ENCODE measurements around the gene TMEM41A.

The TMEM41A gene

GRCh38 chr3:185498503-185499396 is at the start of gene TMEM41A:
TSS of gene TMEM41A (minus strand) at chr3:185499035. CDS start at chr3:185498961, 74 bp downstream.
- Histone ChIP-seq H3K4me1 (ENCODE audit: control insufficient read depth in 5 of 5, insufficient read depth in 5 of 5, low read length in 5 of 5) (peaks cover 2 to 19% (median 17%) of the 10 kb centered on the region in 5 donors), H3K27ac (ENCODE audit: low read depth, low read length) (peak within 1 kb of the TSS; percentile 80), H3K4me3 (ENCODE audit: low read depth in 1 of 5, low read length in 5 of 5) (peak within 1 kb of the TSS; percentile 80 to 90 (median 87)), H3K9me3 (ENCODE audit: control insufficient read depth in 5 of 5, low read length in 5 of 5) (no peaks in the 10 kb centered on the region), H3K9ac (ENCODE audit: low read length in 5 of 5) (peak within 1 kb of the TSS; percentile 63 to 94 (median 92)), H3K27me3 (ENCODE audit: control insufficient read depth in 5 of 5, insufficient read depth in 4 of 5, low read length in 5 of 5) (no peaks in the 10 kb centered on the region), H3K36me3 (ENCODE audit: control insufficient read depth in 5 of 5, insufficient read depth in 5 of 5, low read length in 5 of 5) (peaks cover 12 to 31% (median 23%) of the 10 kb centered on the region in 5 donors)

- no peaks in the 10 kb centered on the region for H3K36me3 ChIP-seq (ENCODE audit: control insufficient read depth in 5 of 5, insufficient read depth in 5 of 5, low read length in 5 of 5)
- no peak overlapping the region for H3K9ac ChIP-seq (ENCODE audit: low read length in 5 of 5)
- H3K9me3 ChIP-seq (ENCODE audit: control insufficient read depth in 5 of 5, low read length in 5 of 5) = no peaks in the 10 kb centered on the region
- H3K27me3 ChIP-seq (ENCODE audit: control insufficient read depth in 5 of 5, insufficient read depth in 4 of 5, low read length in 5 of 5) = no peaks in the 10 kb centered on the region
- H3K27ac ChIP-seq (ENCODE audit: low read depth, low read length) = no peak overlapping the region
- H3K4me1 ChIP-seq (ENCODE audit: control insufficient read depth in 5 of 5, insufficient read depth in 5 of 5, low read length in 5 of 5) = peaks cover 0 to 2% (median 0%) of the 10 kb centered on the region in 5 donors
- no peak overlapping the region for H3K4me3 ChIP-seq (ENCODE audit: low read depth in 1 of 5, low read length in 5 of 5)
These were observed 41.9 kb upstream of the TMEM41A start for GRCh38 chr3:185540695-185541094.

GRCh38 chr3:185539934-185540333 is 41.1 kb upstream of the TMEM41A start:
- no peaks in the 10 kb centered on the region for H3K36me3 ChIP-seq (ENCODE audit: control insufficient read depth in 5 of 5, insufficient read depth in 5 of 5, low read length in 5 of 5)
- H3K27me3 ChIP-seq (ENCODE audit: control insufficient read depth in 5 of 5, insufficient read depth in 4 of 5, low read length in 5 of 5) = no peaks in the 10 kb centered on the region
- H3K27ac ChIP-seq (ENCODE audit: low read depth, low read length) = no peak overlapping the region
- peaks cover 0 to 2% (median 0%) of the 10 kb centered on the region in 5 donors for H3K4me1 ChIP-seq (ENCODE audit: control insufficient read depth in 5 of 5, insufficient read depth in 5 of 5, low read length in 5 of 5)
- no peaks in the 10 kb centered on the region for H3K9me3 ChIP-seq (ENCODE audit: control insufficient read depth in 5 of 5, low read length in 5 of 5)
- H3K9ac ChIP-seq (ENCODE audit: low read length in 5 of 5) = no peak overlapping the region
- H3K4me3 ChIP-seq (ENCODE audit: low read depth in 1 of 5, low read length in 5 of 5) = no peak overlapping the region

- Histone ChIP-seq H3K4me1 (ENCODE audit: control insufficient read depth in 5 of 5, insufficient read depth in 5 of 5, low read length in 5 of 5) (peaks cover 0 to 2% (median 0%) of the 10 kb centered on the region in 5 donors), H3K4me3 (ENCODE audit: low read depth in 1 of 5, low read length in 5 of 5) (no peak overlapping the region), H3K9ac (ENCODE audit: low read length in 5 of 5) (no peak overlapping the region), H3K27me3 (ENCODE audit: control insufficient read depth in 5 of 5, insufficient read depth in 4 of 5, low read length in 5 of 5) (no peaks in the 10 kb centered on the region), H3K9me3 (ENCODE audit: control insufficient read depth in 5 of 5, low read length in 5 of 5) (no peaks in the 10 kb centered on the region), H3K36me3 (ENCODE audit: control insufficient read depth in 5 of 5, insufficient read depth in 5 of 5, low read length in 5 of 5) (no peaks in the 10 kb centered on the region), H3K27ac (ENCODE audit: low read depth, low read length) (no peak overlapping the region)
These were observed 38.6 kb upstream of the TMEM41A start for GRCh38 chr3:185537369-185537970.

- Histone ChIP-seq H3K27me3 (ENCODE audit: control insufficient read depth in 5 of 5, insufficient read depth in 4 of 5, low read length in 5 of 5) (no peaks in the 10 kb centered on the region), H3K4me1 (ENCODE audit: control insufficient read depth in 5 of 5, insufficient read depth in 5 of 5, low read length in 5 of 5) (peaks cover 0 to 2% (median 0%) of the 10 kb centered on the region in 5 donors), H3K36me3 (ENCODE audit: control insufficient read depth in 5 of 5, insufficient read depth in 5 of 5, low read length in 5 of 5) (no peaks in the 10 kb centered on the region), H3K27ac (ENCODE audit: low read depth, low read length) (no peak overlapping the region), H3K4me3 (ENCODE audit: low read depth in 1 of 5, low read length in 5 of 5) (no peak overlapping the region), H3K9ac (ENCODE audit: low read length in 5 of 5) (no peak overlapping the region), H3K9me3 (ENCODE audit: control insufficient read depth in 5 of 5, low read length in 5 of 5) (no peaks in the 10 kb centered on the region)
These were observed 35.7 kb upstream of the TMEM41A start for GRCh38 chr3:185534511-185534910.

GRCh38 chr3:185532901-185533300 is 34.1 kb upstream of the TMEM41A start:
- H3K4me3 ChIP-seq (ENCODE audit: low read depth in 1 of 5, low read length in 5 of 5) = no peak overlapping the region
- H3K36me3 ChIP-seq (ENCODE audit: control insufficient read depth in 5 of 5, insufficient read depth in 5 of 5, low read length in 5 of 5) = no peaks in the 10 kb centered on the region
- H3K9ac ChIP-seq (ENCODE audit: low read length in 5 of 5) = no peak overlapping the region
- no peak overlapping the region for H3K27ac ChIP-seq (ENCODE audit: low read depth, low read length)
- peaks cover 0 to 2% (median 0%) of the 10 kb centered on the region in 5 donors for H3K4me1 ChIP-seq (ENCODE audit: control insufficient read depth in 5 of 5, insufficient read depth in 5 of 5, low read length in 5 of 5)
- peaks cover 0 to 3% (median 0%) of the 10 kb centered on the region in 5 donors for H3K27me3 ChIP-seq (ENCODE audit: control insufficient read depth in 5 of 5, insufficient read depth in 4 of 5, low read length in 5 of 5)
- no peaks in the 10 kb centered on the region for H3K9me3 ChIP-seq (ENCODE audit: control insufficient read depth in 5 of 5, low read length in 5 of 5)

GRCh38 chr3:185530856-185531255 is 32.0 kb upstream of the TMEM41A start:
- peaks cover 0 to 6% (median 2%) of the 10 kb centered on the region in 5 donors for H3K27me3 ChIP-seq (ENCODE audit: control insufficient read depth in 5 of 5, insufficient read depth in 4 of 5, low read length in 5 of 5)
- no peak overlapping the region for H3K27ac ChIP-seq (ENCODE audit: low read depth, low read length)
- no peaks in the 10 kb centered on the region for H3K9me3 ChIP-seq (ENCODE audit: control insufficient read depth in 5 of 5, low read length in 5 of 5)
- no peaks in the 10 kb centered on the region for H3K4me1 ChIP-seq (ENCODE audit: control insufficient read depth in 5 of 5, insufficient read depth in 5 of 5, low read length in 5 of 5)
- no peak overlapping the region for H3K9ac ChIP-seq (ENCODE audit: low read length in 5 of 5)
- H3K4me3 ChIP-seq (ENCODE audit: low read depth in 1 of 5, low read length in 5 of 5) = no peak overlapping the region
- H3K36me3 ChIP-seq (ENCODE audit: control insufficient read depth in 5 of 5, insufficient read depth in 5 of 5, low read length in 5 of 5) = no peaks in the 10 kb centered on the region

- Histone ChIP-seq H3K4me1 (ENCODE audit: control insufficient read depth in 5 of 5, insufficient read depth in 5 of 5, low read length in 5 of 5) (no peaks in the 10 kb centered on the region), H3K9ac (ENCODE audit: low read length in 5 of 5) (no peak overlapping the region), H3K27ac (ENCODE audit: low read depth, low read length) (no peak overlapping the region), H3K27me3 (ENCODE audit: control insufficient read depth in 5 of 5, insufficient read depth in 4 of 5, low read length in 5 of 5) (peaks cover 0 to 6% (median 2%) of the 10 kb centered on the region in 5 donors), H3K4me3 (ENCODE audit: low read depth in 1 of 5, low read length in 5 of 5) (no peak overlapping the region), H3K36me3 (ENCODE audit: control insufficient read depth in 5 of 5, insufficient read depth in 5 of 5, low read length in 5 of 5) (no peaks in the 10 kb centered on the region), H3K9me3 (ENCODE audit: control insufficient read depth in 5 of 5, low read length in 5 of 5) (no peaks in the 10 kb centered on the region)
These were observed 29.7 kb upstream of the TMEM41A start for GRCh38 chr3:185528532-185528931.

- Histone ChIP-seq H3K4me3 (ENCODE audit: low read depth in 1 of 5, low read length in 5 of 5) (no peak overlapping the region), H3K9ac (ENCODE audit: low read length in 5 of 5) (no peak overlapping the region), H3K9me3 (ENCODE audit: control insufficient read depth in 5 of 5, low read length in 5 of 5) (no peaks in the 10 kb centered on the region), H3K27ac (ENCODE audit: low read depth, low read length) (no peak overlapping the region), H3K36me3 (ENCODE audit: control insufficient read depth in 5 of 5, insufficient read depth in 5 of 5, low read length in 5 of 5) (no peaks in the 10 kb centered on the region), H3K4me1 (ENCODE audit: control insufficient read depth in 5 of 5, insufficient read depth in 5 of 5, low read length in 5 of 5) (no peaks in the 10 kb centered on the region), H3K27me3 (ENCODE audit: control insufficient read depth in 5 of 5, insufficient read depth in 4 of 5, low read length in 5 of 5) (peaks cover 0 to 6% (median 2%) of the 10 kb centered on the region in 5 donors)
These were observed 28.5 kb upstream of the TMEM41A start for GRCh38 chr3:185527364-185527763.

- Histone ChIP-seq H3K4me3 (ENCODE audit: low read depth in 1 of 5, low read length in 5 of 5) (no peak overlapping the region), H3K27me3 (ENCODE audit: control insufficient read depth in 5 of 5, insufficient read depth in 4 of 5, low read length in 5 of 5) (peaks cover 0 to 6% (median 2%) of the 10 kb centered on the region in 5 donors), H3K9ac (ENCODE audit: low read length in 5 of 5) (no peak overlapping the region), H3K4me1 (ENCODE audit: control insufficient read depth in 5 of 5, insufficient read depth in 5 of 5, low read length in 5 of 5) (no peaks in the 10 kb centered on the region), H3K27ac (ENCODE audit: low read depth, low read length) (no peak overlapping the region), H3K9me3 (ENCODE audit: control insufficient read depth in 5 of 5, low read length in 5 of 5) (no peaks in the 10 kb centered on the region), H3K36me3 (ENCODE audit: control insufficient read depth in 5 of 5, insufficient read depth in 5 of 5, low read length in 5 of 5) (no peaks in the 10 kb centered on the region)
These were observed 27.6 kb upstream of the TMEM41A start for GRCh38 chr3:185526349-185526951.
